Fibroblast of mammary gland (primary cell): Measurements from ENCODE around the gene TNK1.

Experiments
- DNase-seq: peaks from one replicate; pipeline ENCODE4 v3.0.0-alpha.2; 2010; ENCODE audit warnings: low read depth
- H3K4me3 ChIP-seq: 2 replicates; pipeline ENCODE4 v1.5.1; 2011; ENCODE audit warnings: low read depth, mild to moderate bottlenecking, low read length, moderate library complexity; ENCODE audit not compliant: control insufficient read depth
- CTCF ChIP-seq: conservative IDR thresholded peaks from 2 replicates; pipeline ENCODE4 v1.5.1; 2011; ENCODE audit warnings: low read depth, low read length, inconsistent platforms; ENCODE audit not compliant: control insufficient read depth, insufficient read depth

The TNK1 gene

GRCh38 chr17:7369825-7370224, 11.1 kb upstream of the TNK1 start:
- H3K4me3 ChIP-seq: no peak overlapping the region
- DNase-seq: no peak
- no peak for TF ChIP-seq CTCF

DNA sequence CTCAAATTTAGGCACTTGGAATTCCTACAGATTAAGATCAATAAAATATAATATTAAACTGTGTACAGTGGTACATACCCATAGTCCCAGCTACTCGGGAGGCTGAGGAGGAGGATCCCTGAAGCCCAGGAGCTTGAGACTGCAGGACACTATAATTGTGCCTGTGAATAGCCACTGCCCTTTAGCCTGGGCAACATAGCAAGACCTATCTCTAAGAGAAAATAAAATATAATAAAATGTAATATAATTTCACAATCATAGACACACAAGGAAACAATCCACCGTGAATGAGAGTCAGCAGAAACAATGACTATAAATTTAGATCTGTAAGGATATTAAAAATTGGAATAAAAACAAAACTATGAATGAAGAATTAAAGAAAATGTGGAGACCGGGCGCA, 10.0 kb upstream of the TNK1 start:
- no peak for DNase-seq
- TF ChIP-seq CTCF: no peak
- no peak overlapping the region for H3K4me3 ChIP-seq

GRCh38 chr17:7374353-7374752, 6.5 kb upstream of the TNK1 start:
- no peak for DNase-seq
- no peak for TF ChIP-seq CTCF
- H3K4me3 ChIP-seq: no peak overlapping the region

DNA sequence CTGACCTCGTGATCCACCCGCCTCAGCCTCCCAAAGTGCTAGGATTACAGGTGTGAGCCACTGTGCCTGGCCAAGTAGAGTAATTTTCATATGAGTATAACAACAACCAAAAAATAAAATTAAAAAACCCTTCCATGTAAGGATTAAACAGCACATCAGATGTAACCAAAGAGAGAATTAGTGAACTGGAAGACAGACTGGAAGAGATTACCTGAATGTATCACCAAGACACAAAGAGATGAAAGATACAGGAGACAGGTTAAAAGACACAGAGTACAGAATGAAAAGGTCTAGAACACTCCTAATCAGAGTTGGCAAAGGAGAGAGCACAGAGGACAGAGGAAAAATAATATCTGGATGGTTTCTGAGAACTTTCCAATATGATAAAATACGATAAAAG, 1.8 kb upstream of the TNK1 start:
- no peak for TF ChIP-seq CTCF
- H3K4me3 ChIP-seq: no peak overlapping the region
- no peak for DNase-seq

DNA sequence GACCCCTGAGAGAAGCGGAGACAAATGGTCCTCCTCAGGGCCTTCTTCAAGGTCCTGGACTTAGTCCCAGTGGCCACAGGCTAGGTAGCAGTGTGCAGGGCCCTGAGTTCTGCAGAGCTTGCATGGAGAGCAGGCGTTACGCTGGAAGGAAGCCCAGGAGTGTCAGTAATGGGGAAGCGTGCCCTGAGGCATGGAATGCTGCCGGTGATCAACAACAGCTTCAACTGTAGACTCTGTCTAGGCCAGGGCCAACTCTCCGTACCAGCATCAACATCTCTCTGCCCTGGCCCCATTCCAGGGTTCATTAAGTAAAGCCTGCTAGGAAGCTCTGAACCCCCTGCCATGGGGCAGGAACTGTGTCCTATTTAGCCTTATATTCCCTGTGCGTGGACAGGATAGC, 568 bp upstream of the TNK1 start:
- TF ChIP-seq CTCF: no peak
- H3K4me3 ChIP-seq: no peak overlapping the region
- no peak for DNase-seq

DNA sequence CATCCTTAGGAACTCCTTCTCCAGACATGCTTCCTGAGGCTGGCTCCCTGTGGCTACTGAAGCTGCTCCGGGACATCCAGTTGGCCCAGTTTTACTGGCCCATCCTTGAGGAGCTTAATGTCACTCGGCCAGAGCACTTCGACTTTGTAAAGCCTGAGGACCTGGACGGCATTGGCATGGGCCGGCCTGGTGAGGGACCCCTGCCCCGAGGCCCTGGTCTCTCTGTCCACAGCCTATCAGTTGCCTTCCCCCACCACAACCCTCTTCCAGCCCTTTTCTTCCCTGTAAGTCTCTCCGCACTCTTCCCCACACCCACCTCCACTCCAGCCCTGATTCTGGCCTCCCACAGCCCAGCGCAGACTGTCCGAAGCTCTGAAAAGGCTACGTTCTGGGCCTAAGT, 2.0 kb downstream of the TNK1 start:
- DNase-seq: no peak
- TF ChIP-seq CTCF: no peak
- no peak overlapping the region for H3K4me3 ChIP-seq

GRCh38 chr17:7383371-7383741, 2.5 kb downstream of the TNK1 start:
- DNase-seq: no peak
- no peak overlapping the region for H3K4me3 ChIP-seq
- no peak for TF ChIP-seq CTCF
